HepG2 (cell line): ENCODE results near the gene SLC13A3. TPM values are rescaled to one million over a fixed set of nuclear protein-coding genes. Genes with fewer than 3 reads are reported as not detected.

Source experiments
- ATF1 ChIP-seq: IDR thresholded peaks from 2 replicates; pipeline ENCODE4 v1.6.1; 2016; ENCODE audit warnings: mild to moderate bottlenecking, control low read depth
- CEBPG ChIP-seq: IDR thresholded peaks from 2 replicates; pipeline ENCODE4 v1.6.1; 2016
- FIP1L1 ChIP-seq: fragments of 200-400 bp; formaldehyde crosslinking; IDR thresholded peaks from 2 replicates; pipeline ENCODE4 v1.6.1; 2018; ENCODE audit warnings: low read depth, mild to moderate bottlenecking, low read length, moderate library complexity, borderline replicate concordance; ENCODE audit not compliant: insufficient read depth
- FOXA3 ChIP-seq: IDR thresholded peaks from 2 replicates; pipeline ENCODE4 v1.6.1; 2016; ENCODE audit warnings: missing genetic modification reagents, missing compliant biosample characterization
- FOXK1 ChIP-seq: sonication (generic); formaldehyde crosslinking; IDR thresholded peaks from 2 replicates; pipeline ENCODE4 v1.4.0; 2020; ENCODE audit warnings: low read depth, missing genetic modification reagents, borderline replicate concordance
- FOXM1 ChIP-seq: sonication (generic); formaldehyde crosslinking; IDR thresholded peaks from 2 replicates; pipeline ENCODE4 v1.5.0; 2020; ENCODE audit warnings: missing genetic modification reagents
- HNRNPH1 ChIP-seq: fragments of 200-400 bp; formaldehyde crosslinking; optimal IDR thresholded peaks from 2 replicates; pipeline ENCODE3; 2017; ENCODE audit warnings: mild to moderate bottlenecking, low read depth, low read length
- PCBP2 ChIP-seq: fragments of 200-400 bp; formaldehyde crosslinking; optimal IDR thresholded peaks from 2 replicates; pipeline ENCODE3; 2018; ENCODE audit warnings: low read length, low read depth; ENCODE audit not compliant: poor library complexity, severe bottlenecking
- RXRB ChIP-seq: IDR thresholded peaks from 2 replicates; pipeline ENCODE4 v1.6.1; 2016; ENCODE audit warnings: borderline replicate concordance, missing genetic modification reagents, missing compliant biosample characterization
- TBX2 ChIP-seq: sonication (generic); formaldehyde crosslinking; IDR thresholded peaks from 2 replicates; pipeline ENCODE4 v1.5.0; 2020; ENCODE audit warnings: missing genetic modification reagents, mild to moderate bottlenecking, borderline replicate concordance
- ZNF264 ChIP-seq: sonication (generic); formaldehyde crosslinking; IDR thresholded peaks from 2 replicates; pipeline ENCODE4 v1.4.0; 2020; ENCODE audit warnings: missing genetic modification reagents
- ZNF34 ChIP-seq: sonication (generic); formaldehyde crosslinking; IDR thresholded peaks from 2 replicates; pipeline ENCODE4 v1.4.0; 2020; ENCODE audit warnings: mild to moderate bottlenecking, missing genetic modification reagents, borderline replicate concordance
- ZNF768 ChIP-seq: sonication (generic); formaldehyde crosslinking; IDR thresholded peaks from 2 replicates; pipeline ENCODE4 v1.4.0; 2020; ENCODE audit warnings: missing genetic modification reagents
- polyA plus RNA-seq, 8 experiments: library from polyadenylated mRNA; depleted of rRNA in 3 of 8; stranded (reverse) in 7 of 8; unstranded in 1 of 8; fragments of >200 nt; fragmentation: Illumina TruSeq in 4 of 8; extraction: Trizol in 4 of 8; gene quantifications; 2 replicates each; pipeline versions ENCODE4 v1.2.1 to v1.2.3, GENCODE V29; 2011 to 2016; ENCODE audit warnings: low read depth in 4 of 8, missing spikeins in 1 of 8, mixed read lengths in 1 of 8; ENCODE audit not compliant: insufficient read depth in 1 of 8
- total RNA-seq, 5 experiments: library from RNA; depleted of rRNA; stranded (reverse); fragments of >200 nt; fragmentation: Illumina TruSeq; extraction: Trizol; gene quantifications; 2 replicates each; pipeline ENCODE4 v1.2.3, GENCODE V29; 2016; ENCODE audit warnings: low read depth in 1 of 5
- TF ChIP-seq, protein P1 (sequence below): IDR thresholded peaks from 2 replicates; pipeline ENCODE4 v1.6.1; 2016; ENCODE audit warnings: missing compliant biosample characterization, missing genetic modification reagents, borderline replicate concordance
- TF ChIP-seq, protein P2 (sequence below): IDR thresholded peaks from 2 replicates; pipeline ENCODE4 v1.6.1; 2016
- TF ChIP-seq, protein P3 (sequence below): sonication (generic); formaldehyde crosslinking; IDR thresholded peaks from 2 replicates; pipeline ENCODE4 v1.4.0; 2020; ENCODE audit warnings: missing genetic modification reagents, mild to moderate bottlenecking, borderline replicate concordance
- TF ChIP-seq, protein P4 (sequence below): sonication (generic); formaldehyde crosslinking; conservative IDR thresholded peaks from 2 replicates; pipeline ENCODE4 v1.4.0; 2020; ENCODE audit warnings: missing genetic modification reagents
- TF ChIP-seq, protein P5 (sequence below): sonication (generic); formaldehyde crosslinking; conservative IDR thresholded peaks from 2 replicates; pipeline ENCODE4 v1.8.0; 2022; ENCODE audit warnings: missing genetic modification reagents
- TF ChIP-seq, protein P6 (sequence below): sonication (generic); formaldehyde crosslinking; IDR thresholded peaks from 2 replicates; pipeline ENCODE4 v1.4.0; 2020; ENCODE audit warnings: missing genetic modification reagents; ENCODE audit errors: not compliant biosample characterization

SLC13A3 gene
- total and polyA plus RNA-seq, 2 of the 13 experiments (the other 11 are each of a cell fraction or from before 2014, with no cell fraction given) = 66.5 to 76.0 TPM

DNA sequence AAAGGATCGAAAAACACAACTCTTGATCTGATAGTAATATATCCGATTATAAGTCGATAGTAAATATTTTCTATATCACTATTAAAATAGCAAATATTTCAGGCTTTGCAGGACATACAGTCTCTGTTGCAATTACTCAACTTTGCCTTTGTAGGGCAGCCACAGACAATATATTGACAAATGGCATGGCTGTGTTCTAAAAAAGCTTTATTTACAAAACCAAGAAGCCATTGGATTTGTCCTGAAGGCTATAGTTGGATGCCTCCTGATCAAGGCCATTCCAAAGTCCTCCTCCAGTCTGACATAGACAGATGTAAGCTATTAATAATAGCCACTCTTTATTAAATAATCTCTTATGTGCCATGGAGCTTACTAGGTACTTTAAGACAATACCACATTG lies 106.7 kb downstream of the SLC13A3 start (continued):
- TF ChIP-seq FIP1L1 (no peak), FOXK1 (CRISPR knock-in tag) (peak; percentile 55; the same call in 1 of the 2 replicates), ZNF768 (CRISPR knock-in tag) (no peak), TBX2 (CRISPR knock-in tag) (no peak), RXRB (no peak), ZNF34 (CRISPR knock-in tag) (no peak), ZNF264 (CRISPR knock-in tag) (no peak), ATF1 (CRISPR knock-in tag) (0 out of 2 replicates have a peak, but pooled peaks have one; percentile 37), FOXM1 (no peak), PCBP2 (no peak), HNRNPH1 (no peak), CEBPG (0 out of 2 replicates have a peak, but pooled peaks have one; percentile 44), FOXA3 (CRISPR knock-in tag) (peak; percentile 65; the same call in 1 of the 2 replicates)
- TF ChIP-seq, protein P1, sequence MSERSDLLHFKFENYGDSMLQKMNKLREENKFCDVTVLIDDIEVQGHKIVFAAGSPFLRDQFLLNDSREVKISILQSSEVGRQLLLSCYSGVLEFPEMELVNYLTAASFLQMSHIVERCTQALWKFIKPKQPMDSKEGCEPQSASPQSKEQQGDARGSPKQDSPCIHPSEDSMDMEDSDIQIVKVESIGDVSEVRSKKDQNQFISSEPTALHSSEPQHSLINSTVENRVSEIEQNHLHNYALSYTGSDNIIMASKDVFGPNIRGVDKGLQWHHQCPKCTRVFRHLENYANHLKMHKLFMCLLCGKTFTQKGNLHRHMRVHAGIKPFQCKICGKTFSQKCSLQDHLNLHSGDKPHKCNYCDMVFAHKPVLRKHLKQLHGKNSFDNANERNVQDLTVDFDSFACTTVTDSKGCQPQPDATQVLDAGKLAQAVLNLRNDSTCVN (CRISPR knock-in tag) = no peak
- TF ChIP-seq, protein P2, sequence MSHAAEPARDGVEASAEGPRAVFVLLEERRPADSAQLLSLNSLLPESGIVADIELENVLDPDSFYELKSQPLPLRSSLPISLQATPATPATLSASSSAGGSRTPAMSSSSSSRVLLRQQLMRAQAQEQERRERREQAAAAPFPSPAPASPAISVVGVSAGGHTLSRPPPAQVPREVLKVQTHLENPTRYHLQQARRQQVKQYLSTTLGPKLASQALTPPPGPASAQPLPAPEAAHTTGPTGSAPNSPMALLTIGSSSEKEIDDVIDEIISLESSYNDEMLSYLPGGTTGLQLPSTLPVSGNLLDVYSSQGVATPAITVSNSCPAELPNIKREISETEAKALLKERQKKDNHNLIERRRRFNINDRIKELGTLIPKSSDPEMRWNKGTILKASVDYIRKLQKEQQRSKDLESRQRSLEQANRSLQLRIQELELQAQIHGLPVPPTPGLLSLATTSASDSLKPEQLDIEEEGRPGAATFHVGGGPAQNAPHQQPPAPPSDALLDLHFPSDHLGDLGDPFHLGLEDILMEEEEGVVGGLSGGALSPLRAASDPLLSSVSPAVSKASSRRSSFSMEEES (CRISPR knock-in tag) = no peak
- TF ChIP-seq, protein P3, sequence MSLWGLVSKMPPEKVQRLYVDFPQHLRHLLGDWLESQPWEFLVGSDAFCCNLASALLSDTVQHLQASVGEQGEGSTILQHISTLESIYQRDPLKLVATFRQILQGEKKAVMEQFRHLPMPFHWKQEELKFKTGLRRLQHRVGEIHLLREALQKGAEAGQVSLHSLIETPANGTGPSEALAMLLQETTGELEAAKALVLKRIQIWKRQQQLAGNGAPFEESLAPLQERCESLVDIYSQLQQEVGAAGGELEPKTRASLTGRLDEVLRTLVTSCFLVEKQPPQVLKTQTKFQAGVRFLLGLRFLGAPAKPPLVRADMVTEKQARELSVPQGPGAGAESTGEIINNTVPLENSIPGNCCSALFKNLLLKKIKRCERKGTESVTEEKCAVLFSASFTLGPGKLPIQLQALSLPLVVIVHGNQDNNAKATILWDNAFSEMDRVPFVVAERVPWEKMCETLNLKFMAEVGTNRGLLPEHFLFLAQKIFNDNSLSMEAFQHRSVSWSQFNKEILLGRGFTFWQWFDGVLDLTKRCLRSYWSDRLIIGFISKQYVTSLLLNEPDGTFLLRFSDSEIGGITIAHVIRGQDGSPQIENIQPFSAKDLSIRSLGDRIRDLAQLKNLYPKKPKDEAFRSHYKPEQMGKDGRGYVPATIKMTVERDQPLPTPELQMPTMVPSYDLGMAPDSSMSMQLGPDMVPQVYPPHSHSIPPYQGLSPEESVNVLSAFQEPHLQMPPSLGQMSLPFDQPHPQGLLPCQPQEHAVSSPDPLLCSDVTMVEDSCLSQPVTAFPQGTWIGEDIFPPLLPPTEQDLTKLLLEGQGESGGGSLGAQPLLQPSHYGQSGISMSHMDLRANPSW (CRISPR knock-in tag) = no peak
- TF ChIP-seq, protein P4, sequence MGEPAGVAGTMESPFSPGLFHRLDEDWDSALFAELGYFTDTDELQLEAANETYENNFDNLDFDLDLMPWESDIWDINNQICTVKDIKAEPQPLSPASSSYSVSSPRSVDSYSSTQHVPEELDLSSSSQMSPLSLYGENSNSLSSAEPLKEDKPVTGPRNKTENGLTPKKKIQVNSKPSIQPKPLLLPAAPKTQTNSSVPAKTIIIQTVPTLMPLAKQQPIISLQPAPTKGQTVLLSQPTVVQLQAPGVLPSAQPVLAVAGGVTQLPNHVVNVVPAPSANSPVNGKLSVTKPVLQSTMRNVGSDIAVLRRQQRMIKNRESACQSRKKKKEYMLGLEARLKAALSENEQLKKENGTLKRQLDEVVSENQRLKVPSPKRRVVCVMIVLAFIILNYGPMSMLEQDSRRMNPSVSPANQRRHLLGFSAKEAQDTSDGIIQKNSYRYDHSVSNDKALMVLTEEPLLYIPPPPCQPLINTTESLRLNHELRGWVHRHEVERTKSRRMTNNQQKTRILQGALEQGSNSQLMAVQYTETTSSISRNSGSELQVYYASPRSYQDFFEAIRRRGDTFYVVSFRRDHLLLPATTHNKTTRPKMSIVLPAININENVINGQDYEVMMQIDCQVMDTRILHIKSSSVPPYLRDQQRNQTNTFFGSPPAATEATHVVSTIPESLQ (CRISPR knock-in tag) = 0 out of 2 replicates have a peak, but pooled peaks have one; percentile 44
- TF ChIP-seq, protein P5, sequence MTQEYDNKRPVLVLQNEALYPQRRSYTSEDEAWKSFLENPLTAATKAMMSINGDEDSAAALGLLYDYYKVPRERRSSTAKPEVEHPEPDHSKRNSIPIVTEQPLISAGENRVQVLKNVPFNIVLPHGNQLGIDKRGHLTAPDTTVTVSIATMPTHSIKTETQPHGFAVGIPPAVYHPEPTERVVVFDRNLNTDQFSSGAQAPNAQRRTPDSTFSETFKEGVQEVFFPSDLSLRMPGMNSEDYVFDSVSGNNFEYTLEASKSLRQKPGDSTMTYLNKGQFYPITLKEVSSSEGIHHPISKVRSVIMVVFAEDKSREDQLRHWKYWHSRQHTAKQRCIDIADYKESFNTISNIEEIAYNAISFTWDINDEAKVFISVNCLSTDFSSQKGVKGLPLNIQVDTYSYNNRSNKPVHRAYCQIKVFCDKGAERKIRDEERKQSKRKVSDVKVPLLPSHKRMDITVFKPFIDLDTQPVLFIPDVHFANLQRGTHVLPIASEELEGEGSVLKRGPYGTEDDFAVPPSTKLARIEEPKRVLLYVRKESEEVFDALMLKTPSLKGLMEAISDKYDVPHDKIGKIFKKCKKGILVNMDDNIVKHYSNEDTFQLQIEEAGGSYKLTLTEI (CRISPR knock-in tag) = no peak
- TF ChIP-seq, protein P6, sequence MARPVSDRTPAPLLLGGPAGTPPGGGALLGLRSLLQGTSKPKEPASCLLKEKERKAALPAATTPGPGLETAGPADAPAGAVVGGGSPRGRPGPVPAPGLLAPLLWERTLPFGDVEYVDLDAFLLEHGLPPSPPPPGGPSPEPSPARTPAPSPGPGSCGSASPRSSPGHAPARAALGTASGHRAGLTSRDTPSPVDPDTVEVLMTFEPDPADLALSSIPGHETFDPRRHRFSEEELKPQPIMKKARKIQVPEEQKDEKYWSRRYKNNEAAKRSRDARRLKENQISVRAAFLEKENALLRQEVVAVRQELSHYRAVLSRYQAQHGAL (CRISPR knock-in tag) = no peak
